ENCODE data around the gene RPL35. TPM values are rescaled to one million over a fixed set of nuclear protein-coding genes. Genes with fewer than 3 reads are reported as not detected.

The RPL35 gene
- total RNA-seq = 3,097 and 3,310 TPM in 2 replicates

DNA sequence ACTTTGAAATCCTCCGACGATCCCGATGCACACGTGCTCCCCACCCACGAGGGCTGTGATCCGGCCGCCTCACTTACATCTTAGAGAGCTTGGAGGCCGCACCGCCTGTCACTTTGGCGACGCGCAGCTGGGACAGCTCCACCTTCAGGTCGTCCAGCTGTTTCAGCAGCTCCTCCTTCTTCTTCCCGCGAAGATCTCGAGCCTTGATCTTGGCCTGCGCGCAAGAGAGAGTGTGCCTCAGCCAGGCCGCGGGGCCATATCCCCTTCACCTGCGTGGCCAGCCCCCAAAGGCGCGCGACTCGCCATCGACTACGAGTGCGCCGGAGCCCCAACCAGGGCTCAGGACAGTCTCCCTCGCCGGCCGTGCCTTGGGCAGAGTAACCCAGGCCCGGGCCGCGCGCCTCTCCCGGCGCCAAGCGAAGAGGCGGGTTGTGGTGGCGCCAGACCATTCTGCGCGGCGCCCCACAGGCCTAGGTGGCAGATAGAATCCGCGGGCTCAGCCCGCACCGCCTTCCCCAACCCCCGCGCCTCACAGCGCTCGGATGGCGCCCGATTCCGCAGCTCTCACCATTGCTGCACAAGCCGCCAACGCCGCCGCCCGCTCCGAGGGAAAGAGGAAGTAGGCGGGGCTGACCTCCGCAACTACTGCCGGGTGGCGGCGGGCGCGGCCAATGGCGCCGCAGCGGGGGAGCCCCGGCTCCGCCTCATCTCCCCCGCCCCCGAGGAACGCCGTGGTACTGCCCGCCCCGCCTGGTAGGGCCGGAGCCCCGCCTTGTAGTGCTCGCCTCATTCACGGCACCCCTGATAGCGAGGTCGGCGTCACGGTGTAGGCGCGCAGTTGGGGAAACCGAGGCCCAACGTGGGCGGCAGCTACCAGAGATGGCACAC is at the start of gene RPL35, which contains the start of gene ARPC5L:
Gene RPL35, minus strand, starts transcription at position 616 of the 888 bp plus-strand sequence. Its CDS starts 45 bp downstream, at position 571.
Gene ARPC5L, plus strand, starts transcription at position 789 of the 888 bp plus-strand sequence. CDS start 7,161 bp downstream, outside the sequence.
- Histone ChIP-seq H3K36me3 (ENCODE audit: control insufficient read depth, insufficient read depth, low read length) (peaks cover 5% of the 10 kb centered on the region), H3K4me3 (ENCODE audit: low read depth, low read length) (peak within 1 kb of the TSS; percentile 96), H3K27me3 (ENCODE audit: control insufficient read depth, insufficient read depth, low read length) (no peaks in the 10 kb centered on the region)
- TF ChIP-seq, protein P1, sequence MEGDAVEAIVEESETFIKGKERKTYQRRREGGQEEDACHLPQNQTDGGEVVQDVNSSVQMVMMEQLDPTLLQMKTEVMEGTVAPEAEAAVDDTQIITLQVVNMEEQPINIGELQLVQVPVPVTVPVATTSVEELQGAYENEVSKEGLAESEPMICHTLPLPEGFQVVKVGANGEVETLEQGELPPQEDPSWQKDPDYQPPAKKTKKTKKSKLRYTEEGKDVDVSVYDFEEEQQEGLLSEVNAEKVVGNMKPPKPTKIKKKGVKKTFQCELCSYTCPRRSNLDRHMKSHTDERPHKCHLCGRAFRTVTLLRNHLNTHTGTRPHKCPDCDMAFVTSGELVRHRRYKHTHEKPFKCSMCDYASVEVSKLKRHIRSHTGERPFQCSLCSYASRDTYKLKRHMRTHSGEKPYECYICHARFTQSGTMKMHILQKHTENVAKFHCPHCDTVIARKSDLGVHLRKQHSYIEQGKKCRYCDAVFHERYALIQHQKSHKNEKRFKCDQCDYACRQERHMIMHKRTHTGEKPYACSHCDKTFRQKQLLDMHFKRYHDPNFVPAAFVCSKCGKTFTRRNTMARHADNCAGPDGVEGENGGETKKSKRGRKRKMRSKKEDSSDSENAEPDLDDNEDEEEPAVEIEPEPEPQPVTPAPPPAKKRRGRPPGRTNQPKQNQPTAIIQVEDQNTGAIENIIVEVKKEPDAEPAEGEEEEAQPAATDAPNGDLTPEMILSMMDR (IDR thresholded peaks at IDR 0.05; ENCODE audit: insufficient read depth, low read length, poor library complexity, severe bottlenecking) = peak; percentile 24
- DNase-seq (ENCODE audit: low read depth) = peak; percentile 56

DNA sequence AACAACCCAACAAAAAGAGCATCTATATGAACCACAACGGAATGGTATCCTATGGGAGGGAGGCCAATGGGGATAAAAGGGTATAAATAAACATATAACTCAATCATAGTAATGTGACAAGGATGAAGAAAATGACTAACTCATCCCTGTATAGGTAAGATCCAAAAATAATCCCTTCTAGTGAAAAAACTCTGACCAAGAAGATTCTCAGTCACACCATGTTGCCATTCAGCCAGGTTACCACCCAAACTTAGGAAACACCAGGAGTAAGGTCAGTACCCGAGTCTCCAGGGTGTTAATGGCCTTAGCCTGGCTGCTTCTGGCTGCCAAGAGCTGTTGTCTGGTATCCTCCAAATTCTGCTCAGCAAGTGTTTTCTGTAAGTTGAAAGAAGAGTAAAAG is 46.3 kb upstream of the RPL35 start:
- no peak overlapping the region for H3K4me3 ChIP-seq (ENCODE audit: low read depth, low read length)
- TF ChIP-seq, protein P1 (IDR thresholded peaks at IDR 0.05; ENCODE audit: insufficient read depth, low read length, poor library complexity, severe bottlenecking) = no peak
- no peaks in the 10 kb centered on the region for H3K27me3 ChIP-seq (ENCODE audit: control insufficient read depth, insufficient read depth, low read length)
- DNase-seq (ENCODE audit: low read depth) = no peak
- H3K36me3 ChIP-seq (ENCODE audit: control insufficient read depth, insufficient read depth, low read length) = no peaks in the 10 kb centered on the region

DNA sequence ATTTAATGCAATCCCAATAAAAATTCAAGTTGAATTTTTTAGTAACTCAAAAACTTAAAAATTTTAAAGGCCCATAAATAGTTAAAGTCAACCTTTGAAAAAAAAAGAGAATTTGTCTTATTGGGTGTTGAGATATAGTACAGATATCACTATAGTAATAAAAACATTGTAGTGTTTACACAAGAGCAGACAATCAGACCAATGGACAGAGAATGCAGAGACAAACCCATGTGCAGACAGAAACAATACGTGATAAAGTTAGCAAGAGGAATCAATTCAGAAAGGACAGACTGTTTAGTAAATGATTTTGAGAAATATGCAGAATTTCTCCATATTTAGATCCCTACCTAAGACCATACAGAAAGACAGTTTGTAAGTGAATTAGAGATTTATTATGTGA is 45.2 kb upstream of the RPL35 start:
- Histone ChIP-seq H3K4me3 (ENCODE audit: low read depth, low read length) (no peak overlapping the region), H3K27me3 (ENCODE audit: control insufficient read depth, insufficient read depth, low read length) (no peaks in the 10 kb centered on the region), H3K36me3 (ENCODE audit: control insufficient read depth, insufficient read depth, low read length) (no peaks in the 10 kb centered on the region)
- TF ChIP-seq, protein P1 (IDR thresholded peaks at IDR 0.05; ENCODE audit: insufficient read depth, low read length, poor library complexity, severe bottlenecking) = no peak
- DNase-seq (ENCODE audit: low read depth) = no peak

DNA sequence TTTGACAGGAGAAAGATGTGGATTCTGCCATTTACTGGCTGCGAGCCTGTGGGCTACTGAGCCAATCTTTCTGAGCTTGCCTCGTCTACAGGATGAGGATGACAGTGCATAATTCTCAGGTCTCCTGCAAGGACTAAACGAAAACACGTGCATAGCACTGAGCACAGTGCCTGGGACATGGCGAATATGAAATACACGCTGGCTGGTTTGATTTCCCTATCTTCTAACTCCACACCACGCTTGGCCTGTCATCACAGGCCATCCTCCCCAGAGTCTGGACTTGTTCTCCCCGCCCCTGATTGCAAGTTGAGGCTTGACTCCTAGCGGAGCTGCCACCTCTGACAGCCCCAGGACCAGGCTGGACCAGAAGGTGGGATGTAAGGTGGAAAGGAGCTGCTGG is 38.1 kb upstream of the RPL35 start:
- H3K36me3 ChIP-seq (ENCODE audit: control insufficient read depth, insufficient read depth, low read length) = peaks cover 1% of the 10 kb centered on the region
- no peak for DNase-seq (ENCODE audit: low read depth)
- TF ChIP-seq, protein P1 (IDR thresholded peaks at IDR 0.05; ENCODE audit: insufficient read depth, low read length, poor library complexity, severe bottlenecking) = no peak

DNA sequence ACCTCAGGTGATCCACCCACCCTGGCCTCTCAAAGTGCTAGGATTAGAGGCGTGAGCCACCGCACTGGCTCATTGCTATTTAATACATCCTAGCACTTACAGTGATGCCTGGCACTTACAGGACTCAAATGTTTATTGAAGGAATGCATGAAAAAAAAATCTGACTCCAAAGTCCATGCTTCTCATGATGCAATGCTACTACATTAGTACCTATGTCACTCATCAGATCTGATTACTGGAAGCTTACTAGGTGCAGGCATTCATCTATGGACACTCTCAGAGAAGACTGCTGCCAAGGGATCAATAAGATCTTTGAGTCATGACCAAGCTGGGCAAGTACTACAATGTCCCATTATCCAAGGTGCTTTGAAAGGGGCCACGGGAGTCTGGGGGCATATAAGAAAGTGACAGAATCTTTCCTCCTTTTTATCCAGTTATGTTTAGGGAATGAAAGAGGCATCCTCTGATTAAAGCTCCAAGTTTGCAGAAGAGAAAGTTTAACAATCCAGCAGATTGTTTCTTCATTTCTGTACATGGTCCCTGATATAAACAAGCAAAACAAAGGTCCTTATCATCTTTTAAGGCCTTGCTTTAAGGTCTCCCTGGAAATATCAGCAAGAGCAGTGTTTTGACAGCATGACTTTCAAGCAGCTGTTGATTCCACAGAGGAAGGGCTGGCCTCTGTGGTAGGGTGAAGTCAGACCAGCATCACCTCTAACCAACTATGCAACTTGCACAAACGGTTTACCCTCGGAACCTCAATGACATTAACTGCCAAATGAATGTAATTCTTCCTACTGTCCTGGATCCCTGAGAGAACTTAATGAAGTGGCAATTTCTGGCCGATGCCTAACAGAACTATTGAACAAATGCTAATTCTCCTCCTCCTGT is 36.1 kb upstream of the RPL35 start:
- no peak for DNase-seq (ENCODE audit: low read depth)
- peaks cover 1% of the 10 kb centered on the region for H3K36me3 ChIP-seq (ENCODE audit: control insufficient read depth, insufficient read depth, low read length)

More for the DNA sequence above, 38.1 kb upstream of the RPL35 start:
- no peaks in the 10 kb centered on the region for H3K27me3 ChIP-seq (ENCODE audit: control insufficient read depth, insufficient read depth, low read length)
- H3K4me3 ChIP-seq (ENCODE audit: low read depth, low read length) = no peak overlapping the region

More for the DNA sequence above, 36.1 kb upstream of the RPL35 start:
- TF ChIP-seq, protein P1 (IDR thresholded peaks at IDR 0.05; ENCODE audit: insufficient read depth, low read length, poor library complexity, severe bottlenecking) = no peak
- Histone ChIP-seq H3K27me3 (ENCODE audit: control insufficient read depth, insufficient read depth, low read length) (no peaks in the 10 kb centered on the region), H3K4me3 (ENCODE audit: low read depth, low read length) (no peak overlapping the region)
